VCaP (cell line): Measurements from ENCODE around the gene SUSD1.

Experiments used
- H3K27ac ChIP-seq: fragments of 450-650 bp; 2 replicates; pipeline ENCODE4 v1.5.1; 2017
- CTCF ChIP-seq: fragments of 450-650 bp; conservative IDR thresholded peaks from 2 replicates; pipeline ENCODE4 v1.5.1; 2017; ENCODE audit warnings: mild to moderate bottlenecking, moderate library complexity

SUSD1 gene

GRCh38 chr9:112049811-112050516 lies 125.1 kb downstream of the SUSD1 start:
- H3K27ac ChIP-seq, result no peak overlapping the region
- no peak for TF ChIP-seq CTCF

DNA sequence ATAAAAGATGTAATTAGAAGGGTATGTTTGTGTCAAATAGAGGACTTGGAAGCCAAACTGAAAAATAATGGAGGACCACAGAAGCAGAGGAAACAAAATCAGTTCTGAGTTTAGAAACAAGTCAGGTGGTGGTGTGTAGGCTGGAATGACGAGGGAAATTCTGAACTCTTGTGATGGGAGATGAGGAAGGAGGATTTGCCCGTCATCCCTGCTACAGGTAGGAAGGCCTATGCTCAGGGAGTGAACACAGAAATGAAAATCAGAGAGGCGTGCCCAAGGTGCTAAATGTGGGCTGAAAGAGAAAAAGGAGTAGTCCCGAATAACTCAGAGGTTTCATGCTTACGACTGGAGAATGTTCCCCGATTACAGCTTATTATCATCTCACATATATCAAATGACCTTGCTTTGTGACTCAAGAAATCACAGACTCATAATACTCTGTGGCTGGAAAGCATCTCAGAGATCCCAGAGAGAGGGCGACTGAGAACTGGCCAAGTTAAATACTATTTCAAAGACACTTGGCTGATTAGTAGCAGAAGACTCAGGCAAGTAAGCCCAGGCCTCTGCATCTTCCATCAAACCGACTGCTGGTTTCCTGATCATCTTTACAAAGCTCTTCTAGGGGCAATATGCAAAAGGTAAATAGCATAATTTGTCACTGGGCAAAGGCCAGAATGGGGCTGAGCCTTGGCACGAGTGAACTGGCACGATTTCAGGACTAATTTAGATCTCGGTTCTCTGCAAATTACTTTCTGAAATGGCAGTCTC lies 126.0 kb downstream of the SUSD1 start:
- no peak for TF ChIP-seq CTCF
- no peak overlapping the region for H3K27ac ChIP-seq

GRCh38 chr9:112047538-112048066 lies 127.5 kb downstream of the SUSD1 start:
- no peak for TF ChIP-seq CTCF
- no peak overlapping the region for H3K27ac ChIP-seq

GRCh38 chr9:112046181-112046580 lies 128.9 kb downstream of the SUSD1 start:
- TF ChIP-seq CTCF, result no peak
- no peak overlapping the region for H3K27ac ChIP-seq

- no peak overlapping the region for H3K27ac ChIP-seq
- no peak for TF ChIP-seq CTCF
Observed at GRCh38 chr9:112044881-112045280, 130.2 kb downstream of the SUSD1 start.

- no peak overlapping the region for H3K27ac ChIP-seq
- no peak for TF ChIP-seq CTCF
Observed at GRCh38 chr9:112044186-112044585, 130.9 kb downstream of the SUSD1 start.

GRCh38 chr9:112043423-112043822 lies 131.7 kb downstream of the SUSD1 start:
- no peak for TF ChIP-seq CTCF
- H3K27ac ChIP-seq, result no peak overlapping the region
